GM19238 (cell line): Measurements from ENCODE around the gene HPSE2.
"Not testable (repeated sequence)": the region's sequence is repeated elsewhere in the genome, so short reads cannot be mapped to it uniquely, and the experiment has no call there.

Source experiments
- DNase-seq: peaks from one replicate; pipeline ENCODE4 v3.0.0; 2011; ENCODE audit warnings: low spot score; ENCODE audit not compliant: insufficient read length

HPSE2 gene

DNA sequence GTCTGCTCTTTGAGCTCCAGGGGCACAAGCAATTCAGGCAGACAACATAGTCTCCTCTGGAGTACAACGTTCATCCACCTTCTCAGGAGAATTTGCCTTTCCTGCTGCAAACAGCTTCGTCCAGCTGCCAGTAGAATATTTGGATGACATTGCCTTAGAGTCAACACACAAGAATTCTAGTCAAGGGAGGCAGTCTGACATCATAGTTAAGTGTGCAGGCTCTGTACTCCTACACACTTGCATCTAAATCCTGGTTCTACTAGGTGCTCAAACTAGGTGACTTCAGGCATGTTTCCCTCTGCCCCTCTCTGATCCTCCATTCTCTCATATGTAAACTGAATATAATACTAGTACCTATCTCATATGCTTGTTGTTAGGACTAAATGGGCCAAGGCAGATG is 314.8 kb downstream of the HPSE2 start:
- DNase-seq: no peak

DNA sequence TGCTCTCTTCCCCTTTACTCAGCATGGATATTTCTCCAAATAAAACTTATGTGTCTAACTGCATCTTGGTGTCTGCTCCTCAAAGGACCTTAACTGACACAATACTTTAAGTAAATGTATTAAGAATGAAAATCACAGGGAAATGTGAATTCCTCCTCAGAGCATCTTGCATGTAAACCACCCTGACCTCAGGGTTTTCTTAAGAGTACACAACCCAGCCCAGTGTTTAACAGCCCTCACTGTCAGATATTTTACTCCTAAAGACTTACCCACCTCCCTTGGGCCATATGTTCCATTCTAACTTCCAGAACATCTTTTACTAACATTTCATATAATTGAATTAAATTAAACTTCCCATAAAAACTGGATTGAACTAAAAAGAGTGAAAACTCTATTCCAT is 315.3 kb downstream of the HPSE2 start:
- DNase-seq: no peak

DNA sequence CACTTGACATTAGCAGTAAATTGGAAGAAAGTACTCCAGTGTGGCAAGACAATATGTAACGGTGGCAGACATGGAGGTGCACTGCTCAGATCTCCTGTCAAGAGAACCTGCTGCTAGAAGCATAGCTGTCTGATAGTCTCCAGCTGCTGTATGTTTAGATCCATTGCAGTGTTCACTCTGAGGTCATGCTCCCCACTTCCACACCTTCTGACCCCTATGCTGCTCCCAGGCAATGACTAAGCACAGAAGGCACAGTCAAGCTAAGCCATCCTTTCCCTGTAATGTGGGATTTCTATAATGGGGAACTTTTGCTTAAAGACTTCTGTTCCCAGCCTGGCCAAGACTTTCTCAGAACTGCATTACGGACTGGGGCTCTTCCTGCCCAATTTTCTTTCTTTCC is 315.8 kb downstream of the HPSE2 start:
- DNase-seq: no peak

DNA sequence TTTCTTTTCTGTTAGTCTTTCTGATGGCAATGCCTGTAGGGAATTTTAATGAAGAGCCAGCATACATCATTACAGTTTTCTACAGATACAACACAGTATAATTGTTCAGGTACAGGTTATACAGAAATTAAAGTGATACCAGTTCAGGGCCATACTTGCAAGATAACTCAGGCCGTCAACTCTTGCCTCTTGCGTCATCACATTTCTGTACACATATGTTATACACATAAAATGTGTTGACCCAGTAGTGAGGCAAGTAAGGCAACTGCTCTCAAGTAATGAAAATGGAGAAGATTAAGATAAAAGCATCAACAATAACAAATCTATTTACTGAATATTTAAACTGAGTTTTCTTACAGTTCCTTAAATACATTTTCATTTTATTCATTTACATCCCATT is 317.8 kb downstream of the HPSE2 start:
- no peak for DNase-seq

DNA sequence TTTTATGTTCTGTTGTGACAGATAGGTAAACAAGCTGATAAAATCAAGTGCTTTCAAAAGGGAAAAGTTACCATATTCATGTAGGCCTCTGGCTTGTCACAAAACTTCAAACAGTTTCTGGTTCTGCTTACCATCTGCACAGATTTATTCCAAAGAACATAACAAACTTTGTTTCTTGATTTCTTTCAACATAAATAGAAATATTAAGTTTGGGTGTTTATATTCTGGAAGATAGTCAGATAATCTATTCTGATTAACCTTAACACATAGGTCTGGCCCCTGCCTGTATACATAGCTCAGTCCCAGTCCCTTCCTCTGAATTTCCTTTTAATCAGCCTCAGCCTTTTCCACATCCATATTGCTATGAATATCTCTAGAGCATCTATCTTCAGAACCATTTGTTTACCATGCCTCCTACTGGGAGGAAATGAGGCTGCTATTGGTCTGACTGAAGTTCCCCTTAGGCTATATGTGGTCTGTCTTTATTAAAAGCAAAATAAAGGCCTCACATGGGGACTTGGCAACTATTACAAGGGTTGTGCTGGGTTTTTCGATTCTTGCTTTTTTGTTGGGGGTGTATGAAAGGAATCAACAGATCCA is 319.0 kb downstream of the HPSE2 start:
- no peak for DNase-seq

DNA sequence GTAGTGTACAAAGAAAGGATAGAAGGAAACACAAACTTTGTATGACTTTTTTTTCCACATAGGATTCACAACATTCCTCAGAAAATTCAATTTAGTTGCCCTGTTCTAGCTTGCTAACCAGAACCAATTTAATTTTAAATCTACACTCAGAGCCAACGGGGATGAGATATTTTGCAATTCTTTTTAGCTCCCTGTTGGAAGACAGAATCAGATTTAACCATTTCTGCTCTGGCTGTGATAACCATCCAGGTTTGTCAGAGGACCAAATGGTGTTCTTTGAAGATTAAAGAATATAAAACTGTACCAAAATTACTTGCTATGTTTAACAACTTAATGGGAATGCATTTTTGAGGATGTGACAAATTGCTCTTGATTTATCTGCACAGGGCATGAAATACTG is 319.7 kb downstream of the HPSE2 start:
- no peak for DNase-seq

DNA sequence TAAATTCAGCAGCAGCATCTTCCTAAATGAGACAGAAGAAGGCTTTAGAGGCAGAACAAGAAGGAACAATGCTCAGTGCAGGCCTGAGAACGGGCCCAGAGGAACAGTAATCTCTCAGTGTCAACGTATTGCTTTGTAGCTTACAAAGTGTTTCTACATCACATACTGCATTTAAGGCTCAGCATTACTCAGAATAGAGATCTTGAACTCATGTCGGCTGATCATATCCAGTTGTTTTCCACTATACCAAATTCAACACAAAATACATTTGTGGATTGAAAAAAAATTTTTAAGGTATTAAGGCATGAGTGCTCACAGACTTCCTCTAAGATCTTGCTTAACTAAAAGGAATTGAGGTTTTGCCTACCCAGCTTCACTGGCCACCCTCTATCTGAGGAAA is 325.1 kb downstream of the HPSE2 start:
- DNase-seq: no peak

DNA sequence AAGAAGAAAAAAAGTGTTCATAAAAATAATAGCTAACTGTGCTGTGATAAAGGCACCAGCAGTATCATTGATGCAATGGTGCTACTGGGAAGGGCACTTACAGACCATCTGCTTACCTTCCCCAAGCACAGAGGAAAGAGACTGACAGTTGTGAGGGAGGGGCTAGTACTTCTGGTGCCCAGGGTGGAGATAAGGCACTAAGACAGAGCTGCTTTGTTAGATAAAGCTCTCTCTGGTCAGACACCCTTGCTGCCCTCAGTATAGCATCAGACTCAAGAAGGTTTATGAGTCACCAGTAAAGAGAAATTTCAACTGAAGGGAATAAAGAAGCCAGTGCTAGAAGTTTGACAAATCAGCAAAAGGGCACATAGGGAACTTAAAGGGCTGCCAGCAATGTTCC is 325.6 kb downstream of the HPSE2 start:
- DNase-seq: no peak

DNA sequence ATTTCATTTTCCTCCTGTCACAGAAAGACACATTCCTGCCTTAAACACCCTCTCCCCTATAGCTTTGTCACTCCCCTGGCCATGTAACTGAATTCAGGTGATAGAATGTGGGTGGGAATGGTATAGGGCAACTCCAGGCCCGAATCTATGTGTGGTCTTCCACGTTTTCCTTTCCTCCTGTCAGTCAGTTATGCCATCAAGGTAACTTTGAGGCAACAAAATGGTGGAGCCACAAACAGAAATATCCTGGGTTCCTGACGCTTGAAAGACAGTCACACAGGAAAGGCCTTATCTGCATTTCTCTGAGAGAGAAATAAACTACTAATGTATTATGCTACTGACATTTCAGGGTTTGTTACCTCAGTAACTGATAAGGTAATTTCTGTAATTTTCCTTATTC is 326.8 kb downstream of the HPSE2 start:
- DNase-seq: no peak

DNA sequence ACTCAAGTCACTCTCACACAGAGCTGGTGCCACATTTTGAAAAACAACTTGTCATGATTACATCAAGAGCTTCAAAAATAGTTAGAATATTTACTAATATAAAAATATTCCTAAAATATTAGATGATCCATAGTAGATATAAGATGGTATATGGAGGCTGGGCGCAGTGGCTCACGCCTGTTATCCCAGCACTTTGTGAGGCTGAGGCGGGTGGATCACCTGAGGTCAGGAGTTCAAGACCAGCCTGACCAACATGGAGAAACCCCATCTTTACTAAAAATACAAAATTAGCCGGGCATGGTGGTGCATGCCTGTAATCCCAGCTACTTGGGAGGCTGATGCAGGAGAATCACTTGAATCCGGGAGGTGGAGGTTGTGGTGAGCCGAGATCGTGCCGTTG is 327.4 kb downstream of the HPSE2 start:
- DNase-seq: not testable (repeated sequence)

DNA sequence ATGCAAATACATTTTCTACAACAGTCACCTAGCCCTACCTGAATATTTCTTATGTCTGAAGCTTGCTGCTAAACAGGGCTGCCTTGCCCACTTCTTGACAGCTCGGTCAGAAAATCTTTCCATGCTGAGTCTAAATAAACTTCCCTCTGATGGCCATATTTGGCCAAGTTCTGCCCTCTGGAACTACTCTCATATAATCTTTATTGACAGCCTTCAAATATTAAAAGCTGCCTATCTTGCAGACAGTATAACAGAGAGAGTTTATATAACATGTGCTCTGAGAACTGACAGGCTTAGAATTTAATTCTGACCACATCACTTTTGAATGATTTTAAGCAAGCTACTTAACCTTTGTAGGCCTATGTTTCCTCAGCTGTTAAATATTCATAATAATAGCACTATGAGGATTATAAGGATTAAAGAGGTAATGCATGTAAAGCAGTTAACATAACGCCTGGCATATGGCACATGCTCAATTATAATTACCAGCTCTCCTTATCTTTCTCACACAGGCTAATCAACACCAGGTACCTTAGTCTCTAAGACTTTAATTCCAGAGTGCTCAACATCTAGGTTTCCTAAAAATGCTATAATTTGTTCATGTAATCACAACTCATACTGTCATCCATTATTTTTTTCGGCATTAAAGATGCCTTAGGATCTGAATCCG is 334.1 kb downstream of the HPSE2 start:
- no peak for DNase-seq

DNA sequence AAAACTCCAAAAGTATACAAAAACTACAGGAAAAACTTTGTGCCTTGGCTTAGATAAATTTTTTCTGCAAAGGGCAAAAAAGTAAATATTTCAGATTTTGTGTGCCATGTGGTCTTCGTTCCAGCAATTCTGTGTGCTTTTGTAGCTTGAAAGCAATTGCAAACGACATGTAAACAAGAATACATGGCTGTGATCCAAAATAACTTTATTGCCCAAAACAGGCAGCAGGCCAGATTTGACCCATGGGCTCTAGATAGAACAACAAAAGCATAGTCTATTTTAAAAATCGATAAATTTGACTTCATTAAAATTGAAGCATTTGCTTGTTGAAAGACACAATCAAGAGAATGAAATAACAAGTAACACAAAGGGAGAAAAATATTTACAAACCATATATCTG is 336.6 kb downstream of the HPSE2 start:
- DNase-seq: no peak

DNA sequence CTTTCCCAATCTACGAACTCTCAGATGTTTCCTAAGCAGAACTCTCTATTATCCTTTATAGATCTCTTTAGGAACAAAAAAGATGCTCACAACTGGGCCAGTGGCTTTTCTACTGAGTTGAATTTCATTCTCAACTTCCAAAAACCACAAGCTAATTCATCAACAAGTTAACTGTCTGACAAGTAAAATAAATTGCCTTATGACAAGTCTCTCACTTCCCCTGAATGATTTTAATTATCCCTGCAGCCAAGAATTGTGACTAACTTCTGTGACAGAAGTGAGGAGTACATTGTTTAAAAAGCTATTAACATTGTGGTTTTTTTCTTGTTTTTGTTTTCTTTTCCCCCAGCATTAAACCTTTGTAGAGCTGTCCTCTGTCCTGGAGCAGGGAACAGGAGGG is 343.1 kb downstream of the HPSE2 start:
- no peak for DNase-seq

DNA sequence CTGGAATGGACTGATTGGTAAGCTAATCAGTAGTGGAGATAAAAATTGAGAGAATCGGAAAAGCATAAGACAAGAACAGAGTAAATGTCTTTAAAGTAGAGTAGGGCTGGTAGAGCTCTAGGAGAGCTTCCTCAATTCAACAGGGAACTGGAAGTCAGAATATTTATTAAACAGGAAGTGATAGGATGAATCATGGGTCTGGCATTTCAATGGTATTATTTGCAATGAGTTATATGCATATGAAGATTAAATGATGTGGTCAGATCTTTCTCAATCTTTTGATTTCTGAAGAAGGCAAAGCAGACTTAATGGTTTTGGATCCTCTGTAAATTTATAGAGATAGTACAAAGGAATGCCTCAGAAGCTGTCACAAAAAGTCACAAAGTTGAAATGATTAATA is 349.0 kb downstream of the HPSE2 start:
- DNase-seq: no peak

DNA sequence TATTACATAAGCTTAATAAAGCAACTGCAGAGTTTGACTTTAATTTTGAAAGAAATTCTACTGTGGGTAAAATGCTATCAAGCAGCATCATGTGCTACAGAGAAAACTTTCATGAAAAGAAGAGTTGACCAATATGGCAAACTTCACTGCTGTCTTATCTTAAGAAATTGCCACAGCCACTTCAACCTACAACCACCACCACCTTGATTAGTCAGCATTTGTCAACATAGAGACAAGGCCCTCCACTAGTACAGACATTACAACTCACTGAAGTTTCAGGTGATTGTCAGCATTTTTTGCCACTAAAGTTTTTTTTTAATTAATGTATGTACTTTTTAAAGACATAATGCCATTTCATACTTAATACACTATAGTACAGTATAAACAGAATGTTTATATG is 350.3 kb downstream of the HPSE2 start:
- DNase-seq: no peak

DNA sequence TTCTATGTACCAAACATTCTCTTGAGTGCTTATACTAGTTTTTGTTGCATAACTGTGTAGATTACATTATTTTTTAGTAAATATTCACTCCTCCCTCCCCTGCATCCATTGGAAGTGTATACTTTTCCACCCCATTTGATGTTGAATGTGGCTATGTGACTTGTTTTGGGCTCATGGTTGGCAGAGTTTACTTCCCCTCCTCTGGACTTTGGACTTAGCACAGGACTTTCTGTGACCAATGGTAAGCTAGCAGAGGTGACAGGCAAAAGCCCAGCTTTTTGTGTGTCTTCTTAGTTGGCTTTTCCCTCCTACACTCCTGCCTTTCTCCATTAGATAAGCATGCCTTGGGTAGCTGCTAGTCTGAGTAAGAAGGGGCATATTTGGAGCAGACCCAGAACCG is 353.9 kb downstream of the HPSE2 start:
- no peak for DNase-seq

DNA sequence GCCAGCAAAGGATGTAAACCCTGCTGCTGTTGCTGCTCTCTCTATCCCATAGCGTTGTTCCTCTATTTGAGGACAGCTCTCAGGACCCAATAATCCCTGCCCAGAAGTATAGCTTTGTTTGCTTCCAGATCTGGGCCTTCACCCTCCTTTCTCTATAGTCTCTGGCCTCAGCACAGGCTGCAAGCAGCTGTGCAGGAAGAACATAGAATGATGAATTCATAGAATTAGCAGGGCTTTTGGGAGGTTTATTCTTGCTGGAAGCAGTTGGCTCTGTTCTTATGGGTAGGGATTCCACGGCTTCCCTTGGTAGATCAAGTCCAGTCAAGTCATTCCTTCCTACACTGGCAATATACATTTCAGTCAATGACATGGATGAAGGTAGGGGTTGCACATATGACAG is 354.7 kb downstream of the HPSE2 start:
- no peak for DNase-seq

DNA sequence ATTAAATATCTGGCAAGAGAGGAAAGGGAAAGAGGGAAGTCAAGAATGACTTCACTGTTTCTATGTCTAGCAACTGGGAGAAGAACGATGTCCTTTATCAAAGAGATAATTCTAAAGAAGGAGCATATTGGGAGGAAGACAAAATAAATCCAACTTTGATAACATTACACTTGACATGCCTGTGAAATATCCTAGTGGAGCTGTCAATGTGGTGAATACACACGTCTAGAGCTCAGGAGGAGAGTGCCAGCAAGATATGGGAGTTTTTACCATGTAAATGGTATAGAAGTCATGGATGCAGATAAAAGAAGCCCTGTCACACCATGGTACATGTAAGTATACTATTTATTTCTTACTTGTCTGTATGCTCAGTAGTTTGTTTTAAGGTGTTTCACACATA is 356.7 kb downstream of the HPSE2 start:
- no peak for DNase-seq

DNA sequence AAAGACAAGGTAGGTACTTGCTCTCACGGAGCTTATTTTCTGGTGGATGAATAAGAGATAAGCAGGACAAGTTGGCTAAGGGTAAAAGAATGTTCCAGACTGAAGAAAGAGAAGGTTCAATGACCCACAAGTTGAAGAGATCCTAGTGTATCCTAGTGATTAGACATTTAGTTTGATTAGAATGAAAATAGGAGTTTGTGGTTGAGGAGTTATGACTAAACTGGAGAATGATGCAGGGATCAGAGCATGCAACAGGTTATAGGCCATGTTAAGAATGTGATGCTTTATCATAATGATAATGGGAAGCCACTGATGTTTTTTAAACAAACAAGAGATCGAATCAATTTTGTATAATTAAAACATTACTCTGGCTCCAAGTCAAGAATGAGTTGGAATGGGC is 357.2 kb downstream of the HPSE2 start:
- no peak for DNase-seq

DNA sequence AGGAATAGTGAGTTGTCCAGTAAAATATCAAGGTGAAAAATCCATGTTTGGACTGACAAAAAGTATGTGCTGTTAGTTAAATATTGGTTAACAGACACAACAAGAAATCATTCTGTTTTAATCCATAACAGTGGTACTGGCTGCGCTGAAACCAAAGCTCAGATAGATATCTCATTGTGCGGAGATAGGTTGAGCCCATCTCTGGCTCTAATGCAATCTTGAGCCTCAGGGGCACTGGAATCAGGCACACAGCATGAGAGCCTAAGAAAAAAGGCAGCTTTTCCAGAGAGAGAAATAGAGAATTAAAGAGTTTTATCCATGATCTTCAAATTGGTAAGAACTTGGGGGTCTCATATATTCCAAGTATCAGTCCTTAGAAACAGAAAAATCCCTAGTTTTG is 373.7 kb downstream of the HPSE2 start:
- no peak for DNase-seq

DNA sequence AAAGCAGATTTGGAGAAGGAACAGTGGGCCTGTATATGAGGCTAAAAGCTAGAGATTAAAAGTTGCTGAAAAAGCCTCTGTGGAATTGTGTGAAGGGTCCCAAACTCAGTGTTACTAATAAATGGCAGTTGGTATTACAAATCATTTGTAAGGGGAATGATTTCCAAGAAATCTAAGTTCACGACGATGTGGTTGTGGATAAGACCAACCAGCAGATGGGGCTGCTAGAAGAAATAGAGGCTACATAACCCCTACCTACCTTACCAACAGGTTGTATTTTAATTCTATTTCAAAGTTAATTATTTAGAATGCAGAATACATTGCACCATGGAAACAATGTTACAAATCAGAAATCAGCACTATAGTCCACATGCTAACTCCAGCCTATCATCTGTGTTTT is 377.1 kb downstream of the HPSE2 start:
- no peak for DNase-seq

DNA sequence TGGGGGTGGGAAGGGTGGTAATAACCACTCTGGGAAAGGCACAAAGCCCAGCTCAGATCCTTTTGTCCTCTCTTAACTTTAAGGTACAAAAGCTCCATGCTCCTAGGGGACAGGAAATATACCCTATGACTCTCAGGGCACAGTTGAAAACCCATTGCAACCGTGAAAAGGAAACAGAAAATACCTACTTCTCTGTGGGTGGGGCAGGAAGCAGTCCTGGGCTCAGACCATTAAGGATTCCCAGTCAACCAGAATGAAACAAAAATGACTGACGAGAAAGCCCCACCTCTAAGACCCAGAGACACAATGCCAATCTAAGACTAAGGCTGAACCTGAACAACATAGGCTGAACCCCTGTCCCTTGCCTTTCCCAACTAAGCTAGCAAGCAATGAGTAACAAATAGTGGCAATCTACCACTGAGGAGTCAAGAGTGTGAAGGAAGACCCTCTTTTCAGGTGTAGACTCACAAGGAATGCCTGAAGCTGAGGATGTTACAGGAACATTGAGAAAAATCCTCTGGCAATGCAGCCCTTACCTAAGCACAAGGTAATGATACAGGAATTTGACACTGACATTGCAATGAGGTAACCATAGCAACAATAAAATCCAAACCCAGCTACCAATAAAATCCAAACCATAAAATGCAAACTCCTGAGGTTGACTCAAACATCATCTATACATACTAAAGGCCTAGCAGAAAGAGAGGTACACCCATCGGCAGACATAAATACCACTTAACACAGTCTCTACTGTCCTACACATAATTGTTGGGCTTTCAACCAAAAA is 380.1 kb downstream of the HPSE2 start:
- DNase-seq: no peak

DNA sequence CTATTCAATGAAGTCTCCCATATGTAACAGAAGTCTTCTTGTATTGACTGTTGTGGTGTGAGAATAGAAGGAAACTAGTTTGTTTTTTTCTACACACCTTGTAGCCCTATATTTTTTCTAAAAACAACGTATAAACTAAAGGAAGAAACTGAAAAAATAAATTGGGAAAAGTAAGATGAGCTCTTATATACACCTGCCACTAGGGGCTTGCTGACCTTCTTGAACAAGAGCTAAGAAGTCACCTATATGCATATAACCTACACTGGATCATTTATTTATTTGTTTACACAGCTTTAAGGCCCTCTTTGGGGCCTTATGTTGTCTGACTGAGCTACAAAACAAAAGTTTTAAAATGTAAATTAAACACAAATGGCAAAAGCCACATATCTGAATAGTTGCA is 383.0 kb downstream of the HPSE2 start:
- DNase-seq: no peak
